HG03432 (cell line): Measurements from ENCODE around the gene CBFA2T3.

Experiments
- ATAC-seq: cut with Tn5 transposase; IDR thresholded peaks from one replicate; pipeline ENCODE4 v1.9.1; 2021; ENCODE audit warnings: mild to moderate bottlenecking, moderate library complexity; ENCODE audit not compliant: unreplicated experiment

CBFA2T3 gene

GRCh38 chr16:88865310-88865709 is 111.7 kb downstream of the CBFA2T3 start:
- no peak for ATAC-seq

DNA sequence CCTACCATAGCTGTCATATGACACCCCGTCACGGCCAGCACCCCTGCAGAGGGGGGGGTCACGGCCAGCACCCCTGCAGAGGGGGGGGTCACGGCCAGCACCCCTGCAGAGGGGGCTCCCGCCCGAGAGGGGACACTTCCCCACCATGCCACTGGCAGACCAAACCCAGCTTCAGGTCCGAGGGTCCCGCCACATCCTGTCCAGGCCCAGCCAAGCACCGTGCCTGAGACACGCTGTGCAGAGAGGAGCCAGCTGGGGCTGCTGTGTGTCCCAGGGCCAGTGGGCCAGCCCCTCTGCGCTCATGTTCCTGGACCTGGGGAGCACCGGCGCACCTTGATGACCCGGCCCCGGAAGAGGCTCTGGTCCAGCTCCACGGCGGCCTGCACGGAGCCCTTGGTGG is 112.5 kb downstream of the CBFA2T3 start:
- no peak for ATAC-seq

- no peak for ATAC-seq
Measured at GRCh38 chr16:88864099-88864498, 112.9 kb downstream of the CBFA2T3 start.

DNA sequence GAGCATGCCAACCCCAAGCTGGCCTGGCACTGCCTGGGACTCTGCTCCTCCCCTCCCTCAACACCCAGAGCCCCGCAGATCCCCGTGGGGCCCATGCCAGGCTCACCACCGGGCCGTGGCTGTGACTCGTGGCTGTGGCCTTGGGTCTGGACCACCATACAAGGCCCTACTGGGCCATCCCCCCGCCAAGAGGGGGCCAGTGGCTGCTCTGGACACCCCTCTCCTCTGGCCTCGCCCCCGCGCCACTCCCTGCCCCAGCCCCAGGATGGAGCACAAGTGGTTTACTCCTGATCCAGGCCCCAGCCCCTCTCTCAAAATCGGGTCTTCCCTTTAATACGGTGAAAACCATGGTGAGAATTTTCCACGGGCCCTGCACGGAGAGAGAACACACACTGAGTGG is 113.6 kb downstream of the CBFA2T3 start:
- ATAC-seq: no peak

DNA sequence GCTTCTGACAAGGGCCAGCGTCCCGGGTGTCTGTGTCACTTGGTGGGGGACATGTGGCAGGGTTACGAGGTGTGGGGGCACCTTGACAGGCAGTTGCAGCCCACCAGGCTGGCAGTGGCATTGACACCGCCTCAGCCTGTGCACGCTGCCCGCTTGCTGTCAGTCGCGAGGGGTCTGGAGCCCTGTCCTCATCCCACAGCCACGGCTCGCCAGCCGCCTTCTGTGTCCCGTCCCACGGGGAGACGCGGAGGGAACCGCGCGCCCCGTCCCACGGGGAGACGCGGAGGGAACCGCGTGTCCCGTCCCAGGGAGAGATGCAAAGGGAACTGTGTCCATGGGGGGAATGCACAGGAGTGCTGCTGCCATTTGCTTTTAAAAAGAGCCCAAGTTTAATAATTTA is 114.0 kb downstream of the CBFA2T3 start:
- ATAC-seq: no peak

DNA sequence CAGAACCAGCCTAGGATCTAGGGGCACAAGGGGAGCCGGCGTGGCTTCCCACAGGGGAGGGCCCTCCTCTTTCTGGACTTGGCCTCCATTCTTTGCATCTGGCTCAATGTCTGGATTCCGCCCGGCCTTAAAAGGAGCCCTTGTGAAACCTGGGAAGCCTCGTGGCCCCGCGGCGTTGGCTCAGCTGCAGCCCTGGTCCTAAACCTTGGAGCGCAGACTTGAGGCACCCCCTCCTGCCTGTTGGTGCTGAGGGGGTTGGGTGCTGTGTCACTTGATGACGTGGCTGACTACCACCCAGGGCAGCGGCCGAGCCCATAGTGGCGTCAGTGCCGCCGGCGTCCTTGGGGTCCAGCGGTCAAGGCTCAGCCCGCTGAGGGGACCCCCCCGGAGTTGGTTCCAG is 115.6 kb downstream of the CBFA2T3 start:
- no peak for ATAC-seq

- ATAC-seq: no peak
Measured at GRCh38 chr16:88859381-88860091, 117.5 kb downstream of the CBFA2T3 start.

DNA sequence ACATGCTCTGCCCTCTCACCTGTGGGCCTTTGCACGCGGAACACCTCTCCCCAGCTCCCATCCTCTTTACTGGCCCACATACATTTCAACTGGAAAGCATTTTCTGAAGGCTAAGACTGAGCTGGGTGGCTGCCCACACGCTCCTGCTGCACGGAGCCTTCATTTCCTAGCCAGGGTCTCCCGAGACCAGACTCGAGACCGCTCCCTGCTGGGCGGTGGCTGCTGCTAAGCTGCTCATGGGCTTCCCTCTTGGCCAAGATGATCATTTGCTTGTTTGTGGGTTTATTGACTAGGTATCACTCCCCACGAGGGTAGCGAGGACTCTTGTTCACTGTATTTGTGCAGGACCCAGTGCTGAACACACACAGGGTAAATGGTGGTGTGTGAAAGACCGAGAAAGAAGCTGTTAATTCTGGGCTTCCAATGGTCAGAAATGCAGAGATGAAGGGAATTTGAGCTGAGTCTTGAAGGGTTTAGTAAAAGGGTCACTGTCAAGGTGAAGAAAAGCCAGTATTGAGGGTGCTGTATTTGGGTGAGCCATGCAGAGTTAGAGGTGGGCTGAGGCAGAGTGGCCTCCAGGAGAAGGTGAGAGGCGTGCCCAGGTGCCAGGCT is 119.2 kb downstream of the CBFA2T3 start:
- ATAC-seq: peak; percentile 35

GRCh38 chr16:88856828-88857727 is 119.9 kb downstream of the CBFA2T3 start, which contains the start of the genes GALNS and TRAPPC2L:
Gene GALNS (minus strand): TSS chr16:88856947. CDS start chr16:88856877, 70 bp downstream.
Gene TRAPPC2L (plus strand): TSS chr16:88857127. CDS start chr16:88857151, 24 bp downstream.
- peak; percentile 78 for ATAC-seq

GRCh38 chr16:88856122-88856827 is 120.7 kb downstream of the CBFA2T3 start:
- ATAC-seq: no peak

GRCh38 chr16:88855736-88856121 is 121.3 kb downstream of the CBFA2T3 start:
- ATAC-seq: no peak

GRCh38 chr16:88855176-88855575 is 121.8 kb downstream of the CBFA2T3 start:
- ATAC-seq: no peak

- no peak for ATAC-seq
Measured at GRCh38 chr16:88854306-88855111, 122.5 kb downstream of the CBFA2T3 start.

GRCh38 chr16:88853325-88853941 is 123.6 kb downstream of the CBFA2T3 start:
- no peak for ATAC-seq

GRCh38 chr16:88851616-88852015 is 125.4 kb downstream of the CBFA2T3 start:
- no peak for ATAC-seq

DNA sequence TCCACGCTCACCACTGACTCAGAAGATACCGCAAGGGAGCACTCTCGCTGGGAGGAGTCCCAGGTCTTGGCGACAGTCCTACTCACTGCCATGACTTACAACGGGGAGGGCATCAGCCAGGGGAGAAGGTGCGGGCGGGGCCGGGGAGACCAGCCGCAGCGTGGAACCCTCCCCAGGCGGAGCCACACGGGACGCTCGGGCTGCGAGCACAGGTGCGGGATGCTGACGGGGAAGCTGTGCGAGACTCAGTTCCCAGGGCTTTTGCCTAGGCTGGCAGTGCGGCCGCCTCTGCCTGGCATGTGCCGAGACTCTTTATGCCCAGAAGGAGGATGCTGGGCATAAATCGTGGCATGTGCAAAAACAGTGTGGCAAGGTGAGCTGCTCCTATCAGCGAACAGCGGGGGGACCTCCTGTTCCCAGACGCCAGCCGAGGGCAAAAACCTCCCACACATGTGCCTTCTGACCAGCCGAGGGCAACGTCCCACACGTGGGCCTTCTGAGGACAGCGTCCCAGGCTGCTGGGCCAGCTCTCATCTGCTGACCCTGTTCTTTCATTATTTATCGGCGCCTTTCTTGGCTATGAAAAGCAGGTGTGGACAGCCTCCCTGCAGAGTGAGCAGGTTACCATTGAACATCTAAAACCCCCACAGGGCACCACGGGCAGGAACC is 126.3 kb downstream of the CBFA2T3 start:
- no peak for ATAC-seq

GRCh38 chr16:88848557-88848956 is 128.4 kb downstream of the CBFA2T3 start:
- ATAC-seq: no peak

DNA sequence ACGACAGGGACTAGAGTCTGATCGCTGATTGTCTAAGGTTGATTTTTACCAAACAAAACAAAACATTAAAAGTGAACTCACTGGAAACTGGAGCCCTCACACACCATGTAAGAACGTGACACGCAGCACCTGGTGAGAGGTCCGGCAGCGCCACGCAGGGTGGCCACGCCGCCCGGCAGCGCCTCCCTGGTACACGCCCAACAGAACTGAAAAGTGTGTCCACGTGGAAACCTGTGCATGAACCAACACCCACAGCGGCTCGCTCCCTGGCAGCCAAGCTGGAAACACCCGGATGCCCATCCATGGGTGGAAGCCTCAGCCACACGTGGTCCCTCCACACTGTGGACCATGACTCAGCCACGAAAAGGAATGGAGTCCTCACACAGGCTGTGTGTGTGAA is 129.4 kb downstream of the CBFA2T3 start:
- no peak for ATAC-seq

- no peak for ATAC-seq
Measured at GRCh38 chr16:88846088-88846487, 130.9 kb downstream of the CBFA2T3 start.
